ENCODE measurements around the gene SRGAP1.

- TF ChIP-seq MEF2D (CRISPR knock-in tag; IDR thresholded peaks at IDR 0.05) (no peak), ZNF343 (CRISPR knock-in tag; IDR thresholded peaks at IDR 0.05) (no peak), RAD21 (CRISPR knock-in tag; IDR thresholded peaks at IDR 0.05) (no peak), CTCF (CRISPR knock-in tag; IDR thresholded peaks at IDR 0.05) (no peak), ASH2L (IDR thresholded peaks at IDR 0.05; ENCODE audit: insufficient read length, low read depth, low read length) (no peak), TCF12 (IDR thresholded peaks at IDR 0.05) (no peak), TCF12 (CRISPR knock-in tag; IDR thresholded peaks at IDR 0.05) (no peak), TBP (CRISPR knock-in tag; IDR thresholded peaks at IDR 0.05) (no peak), ZNF337 (CRISPR knock-in tag; IDR thresholded peaks at IDR 0.05; ENCODE audit: borderline replicate concordance, low read depth) (no peak)
- TF ChIP-seq, protein P1, sequence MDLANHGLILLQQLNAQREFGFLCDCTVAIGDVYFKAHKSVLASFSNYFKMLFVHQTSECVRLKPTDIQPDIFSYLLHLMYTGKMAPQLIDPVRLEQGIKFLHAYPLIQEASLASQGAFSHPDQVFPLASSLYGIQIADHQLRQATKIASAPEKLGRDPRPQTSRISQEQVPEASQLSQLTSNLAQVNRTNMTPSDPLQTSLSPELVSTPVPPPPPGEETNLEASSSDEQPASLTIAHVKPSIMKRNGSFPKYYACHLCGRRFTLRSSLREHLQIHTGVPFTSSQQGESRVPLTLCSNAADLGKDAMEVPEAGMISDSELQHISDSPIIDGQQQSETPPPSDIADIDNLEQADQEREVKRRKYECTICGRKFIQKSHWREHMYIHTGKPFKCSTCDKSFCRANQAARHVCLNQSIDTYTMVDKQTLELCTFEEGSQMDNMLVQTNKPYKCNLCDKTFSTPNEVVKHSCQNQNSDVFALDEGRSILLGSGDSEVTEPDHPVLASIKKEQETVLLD (CRISPR knock-in tag; IDR thresholded peaks at IDR 0.05; ENCODE audit: low read depth), result no peak
These were observed 87.2 kb downstream of the SRGAP1 start for GRCh38 chr12:63931703-63932102.
